Endodermal cell (in vitro differentiated cells): ENCODE measurements around the gene LRBA. TPM values are rescaled to one million over a fixed set of nuclear protein-coding genes. Genes with fewer than 3 reads are reported as not detected.

ENCODE experiments used
- DNase-seq: peaks from one replicate; pipeline ENCODE4 v3.0.0-alpha.2; 2017
- H3K27ac ChIP-seq: 2 replicates; pipeline ENCODE4 v1.5.1; 2013; ENCODE audit warnings: mild to moderate bottlenecking, low read depth, low read length, moderate library complexity
- H3K27me3 ChIP-seq: 2 replicates; pipeline ENCODE4 v1.6.1; 2013; ENCODE audit warnings: mild to moderate bottlenecking, low read length, moderate library complexity; ENCODE audit not compliant: insufficient read depth, control insufficient read depth, poor library complexity, severe bottlenecking
- H3K36me3 ChIP-seq: 2 replicates; pipeline ENCODE4 v1.7.0; 2013; ENCODE audit warnings: mild to moderate bottlenecking, low read length, moderate library complexity; ENCODE audit not compliant: control insufficient read depth, insufficient read depth
- H3K4me1 ChIP-seq: one replicate; pipeline ENCODE4 v1.7.0; 2013; ENCODE audit warnings: low read length; ENCODE audit not compliant: control insufficient read depth, insufficient read depth
- H3K4me3 ChIP-seq: 2 replicates; pipeline ENCODE4 v1.5.1; 2013; ENCODE audit warnings: mild to moderate bottlenecking, low read length, moderate library complexity
- H3K9ac ChIP-seq: 2 replicates; pipeline ENCODE4 v1.6.1; 2013; ENCODE audit warnings: mild to moderate bottlenecking, low read length, moderate library complexity; ENCODE audit not compliant: poor library complexity, severe bottlenecking; ENCODE audit errors: extremely low read depth
- H3K9me3 ChIP-seq: 2 replicates; pipeline ENCODE4 v1.6.1; 2013; ENCODE audit warnings: mild to moderate bottlenecking, low read length, moderate library complexity; ENCODE audit not compliant: control insufficient read depth
- H3K27ac Mint-ChIP-seq: 2 replicates; pipeline ENCODE4 v1.8.0; 2020; ENCODE audit warnings: mixed read lengths
- H3K27me3 Mint-ChIP-seq: 2 replicates; pipeline ENCODE4 v1.8.0; 2021; ENCODE audit warnings: mild to moderate bottlenecking, mixed read lengths; ENCODE audit not compliant: insufficient read depth
- H3K36me3 Mint-ChIP-seq: 2 replicates; pipeline ENCODE4 v1.8.0; 2020; ENCODE audit warnings: low read depth, mixed read lengths
- H3K4me1 Mint-ChIP-seq: 2 replicates; pipeline ENCODE4 v1.8.0; 2020; ENCODE audit warnings: mixed read lengths
- H3K4me3 Mint-ChIP-seq: 2 replicates; pipeline ENCODE4 v1.8.0; 2020; ENCODE audit warnings: mild to moderate bottlenecking, moderate library complexity, mixed read lengths
- H3K9me3 Mint-ChIP-seq: 2 replicates; pipeline ENCODE4 v1.8.0; 2020; ENCODE audit warnings: mild to moderate bottlenecking, mixed read lengths
- CTCF ChIP-seq: fragments of 200-600 bp; sonication (generic); conservative IDR thresholded peaks from 2 replicates; pipeline ENCODE4 v1.5.0; 2021; ENCODE audit warnings: antibody characterized with exemption, mild to moderate bottlenecking
- WGBS, 2 experiments: methylation state at CpG; one replicate each; pipeline versions ENCODE4 v1.1.5 to v1.1.7; 2013; ENCODE audit warnings: missing lambda C conversion rate in 2 of 2, mixed read lengths in 1 of 2; ENCODE audit not compliant: insufficient coverage in 1 of 2, insufficient read length in 1 of 2; 5-methylcytosine and 5-hydroxymethylcytosine counted together
- total RNA-seq, 2 donors: library from RNA; stranded (reverse); fragmentation: NEBNext Ultra II Directional in 1 of 2; extraction: Animal tissue kit (Norgen Biotek cat#: 25700) in 1 of 2; gene quantifications; 2 replicates in 1 of 2; 3 replicates in 1 of 2; pipeline ENCODE4 v1.2.1, GENCODE V29; 2021

The LRBA gene
- total RNA-seq, 2 donors from 2014 or later, result 77.3 to 95.9 TPM

- Histone ChIP-seq H3K27ac (no peak overlapping the region), H3K9me3 (no peaks in the 10 kb centered on the region), H3K27me3 (no peaks in the 10 kb centered on the region), H3K9ac (no peak overlapping the region), H3K4me1 (peaks cover 3% of the 10 kb centered on the region), H3K36me3 (peaks cover 15% of the 10 kb centered on the region), H3K4me3 (no peak overlapping the region)
- no peak for TF ChIP-seq CTCF
- Mint-ChIP-seq H3K36me3 (no peaks in the 10 kb centered on the region), H3K27me3 (no peaks in the 10 kb centered on the region), H3K9me3 (no peaks in the 10 kb centered on the region), H3K4me1 (peaks cover 16% of the 10 kb centered on the region), H3K27ac (no peak overlapping the region), H3K4me3 (no peak overlapping the region)
- DNase-seq, result no peak
These were observed 334.0 kb downstream of the LRBA start for GRCh38 chr4:150681063-150681462.

- Mint-ChIP-seq H3K4me3 (no peak overlapping the region), H3K27me3 (no peaks in the 10 kb centered on the region), H3K4me1 (peaks cover 16% of the 10 kb centered on the region), H3K36me3 (no peaks in the 10 kb centered on the region), H3K27ac (no peak overlapping the region), H3K9me3 (no peaks in the 10 kb centered on the region)
- Histone ChIP-seq H3K9me3 (no peaks in the 10 kb centered on the region), H3K9ac (no peak overlapping the region), H3K4me3 (no peak overlapping the region), H3K27ac (no peak overlapping the region), H3K36me3 (peaks cover 15% of the 10 kb centered on the region), H3K27me3 (no peaks in the 10 kb centered on the region), H3K4me1 (peaks cover 3% of the 10 kb centered on the region)
- no peak for TF ChIP-seq CTCF
- no peak for DNase-seq
- WGBS, 2 experiments, result 74 to 100% methylated on average over 1 to 5 of the region's 5 CpGs
These were observed 334.4 kb downstream of the LRBA start for GRCh38 chr4:150680651-150681050.

- H3K4me1 ChIP-seq, result peaks cover 3% of the 10 kb centered on the region
- H3K27ac Mint-ChIP-seq, result no peak overlapping the region
- H3K4me1 Mint-ChIP-seq, result peaks cover 15% of the 10 kb centered on the region
- DNase-seq, result no peak
- H3K4me3 ChIP-seq, result no peak overlapping the region
- no peak overlapping the region for H3K9ac ChIP-seq
- 92 to 100% methylated on average over 2 to 3 of the region's 3 CpGs for WGBS, 2 experiments
- H3K27ac ChIP-seq, result no peak overlapping the region
- H3K9me3 Mint-ChIP-seq, result no peaks in the 10 kb centered on the region
- no peaks in the 10 kb centered on the region for H3K27me3 ChIP-seq
- no peaks in the 10 kb centered on the region for H3K27me3 Mint-ChIP-seq
- TF ChIP-seq CTCF, result no peak
- H3K36me3 Mint-ChIP-seq, result no peaks in the 10 kb centered on the region
- no peak overlapping the region for H3K4me3 Mint-ChIP-seq
- no peaks in the 10 kb centered on the region for H3K9me3 ChIP-seq
- peaks cover 15% of the 10 kb centered on the region for H3K36me3 ChIP-seq
These were observed 335.2 kb downstream of the LRBA start for GRCh38 chr4:150679765-150680343.
